WTC11 (cell line): ENCODE measurements around the gene AGBL1. TPM values are rescaled to one million over a fixed set of nuclear protein-coding genes. Genes with fewer than 3 reads are reported as not detected.

Experiments
- ATAC-seq: fragments of 200-7000 bp; cut with Tn5 transposase; 2 replicates; pipeline ENCODE4 v1.10.0; 2021; ENCODE audit warnings: mild to moderate bottlenecking, moderate library complexity
- CTCF ChIA-PET: fragments of 300-600 bp; sonication (Branson Sonifier 250); formaldehyde crosslinking; loops from one replicate; lab custom pipeline; 2021; ENCODE audit warnings: antibody characterized with exemption; lab: Charles Lee
- POLR2A ChIA-PET: fragments of 350-600 bp; sonication (Branson Sonifier 250); formaldehyde crosslinking; loops from one replicate; lab custom pipeline; 2021; ENCODE audit warnings: antibody characterized with exemption; lab: Charles Lee
- DNase-seq: peaks from one replicate; pipeline ENCODE4 v3.0.0; 2021; ENCODE audit warnings: low spot score
- H3K27ac Mint-ChIP-seq: 2 replicates; pipeline ENCODE4 v1.8.0; 2021; ENCODE audit warnings: mixed read lengths
- H3K27me3 Mint-ChIP-seq: 2 replicates; pipeline ENCODE4 v1.8.0; 2021; ENCODE audit warnings: low read depth, mild to moderate bottlenecking, moderate library complexity, mixed read lengths
- H3K36me3 Mint-ChIP-seq: 2 replicates; pipeline ENCODE4 v1.8.0; 2021; ENCODE audit warnings: mixed read lengths
- H3K4me1 Mint-ChIP-seq: 2 replicates; pipeline ENCODE4 v1.8.0; 2022; ENCODE audit warnings: mixed read lengths
- H3K4me3 Mint-ChIP-seq: 2 replicates; pipeline ENCODE4 v1.8.0; 2021; ENCODE audit warnings: mild to moderate bottlenecking, moderate library complexity, mixed read lengths
- H3K9me3 Mint-ChIP-seq: 2 replicates; pipeline ENCODE4 v1.8.0; 2021; ENCODE audit warnings: mixed read lengths
- CTCF ChIP-seq: fragments of 200-600 bp; IDR thresholded peaks from 2 replicates; pipeline ENCODE4 v1.8.0; 2022; ENCODE audit warnings: antibody characterized with exemption
- E2F4 ChIP-seq: sonication (generic); formaldehyde crosslinking; IDR thresholded peaks from 2 replicates; pipeline ENCODE4 v1.8.1; 2022; ENCODE audit warnings: low read depth, mild to moderate bottlenecking, moderate library complexity, missing genetic modification reagents, borderline replicate concordance
- E2F5 ChIP-seq: sonication (generic); formaldehyde crosslinking; IDR thresholded peaks from 2 replicates; pipeline ENCODE4 v1.8.1; 2022; ENCODE audit warnings: mild to moderate bottlenecking, moderate library complexity, missing genetic modification reagents
- ELF4 ChIP-seq: sonication (generic); formaldehyde crosslinking; IDR thresholded peaks from 2 replicates; pipeline ENCODE4 v1.8.1; 2022; ENCODE audit warnings: low read depth, mild to moderate bottlenecking, moderate library complexity, missing genetic modification reagents
- GTF2I ChIP-seq: fragments of 250-450 bp; sonication (Bioruptor Pico); conservative IDR thresholded peaks from 2 replicates; pipeline ENCODE4 v1.4.0; 2021; ENCODE audit warnings: mild to moderate bottlenecking
- MLX ChIP-seq: sonication (generic); formaldehyde crosslinking; IDR thresholded peaks from 2 replicates; pipeline ENCODE4 v1.8.1; 2023; ENCODE audit warnings: mild to moderate bottlenecking, missing genetic modification reagents, moderate library complexity
- OVOL2 ChIP-seq: fragments of 250-450 bp; sonication (Bioruptor Pico); IDR thresholded peaks from 2 replicates; pipeline ENCODE4 v1.9.0; 2021; ENCODE audit warnings: mild to moderate bottlenecking, borderline replicate concordance
- SMAD4 ChIP-seq: sonication (generic); formaldehyde crosslinking; IDR thresholded peaks from 2 replicates; pipeline ENCODE4 v1.8.0; 2022; ENCODE audit warnings: mild to moderate bottlenecking, missing genetic modification reagents
- ZNF121 ChIP-seq: sonication (generic); formaldehyde crosslinking; IDR thresholded peaks from 2 replicates; pipeline ENCODE4 v1.8.0; 2023; ENCODE audit warnings: missing genetic modification reagents
- ZNF263 ChIP-seq: sonication (generic); formaldehyde crosslinking; IDR thresholded peaks from 2 replicates; pipeline ENCODE4 v1.8.1; 2022; ENCODE audit warnings: low read depth, mild to moderate bottlenecking, moderate library complexity, missing genetic modification reagents
- total RNA-seq: library from RNA; stranded (reverse); gene quantifications from 3 replicates; pipeline ENCODE4 v1.2.3, GENCODE V29; 2021
- TF ChIP-seq, protein P1 (sequence below): sonication (generic); formaldehyde crosslinking; IDR thresholded peaks from 2 replicates; pipeline ENCODE4 v1.8.0; 2023; ENCODE audit warnings: missing genetic modification reagents
- TF ChIP-seq, protein P2 (sequence below): sonication (generic); formaldehyde crosslinking; IDR thresholded peaks from 2 replicates; pipeline ENCODE4 v1.8.1; 2023; ENCODE audit warnings: mild to moderate bottlenecking, missing genetic modification reagents
- TF ChIP-seq, protein P3 (sequence below): fragments of 250-450 bp; sonication (Bioruptor Pico); IDR thresholded peaks from 2 replicates; pipeline ENCODE4 v1.9.0; 2021; ENCODE audit warnings: moderate library complexity, mild to moderate bottlenecking, inconsistent platforms, borderline replicate concordance

Gene AGBL1
- total RNA-seq, 1 experiment from 2014 or later, result not detected

- ChIA-PET CTCF (interaction anchor here (0.8 to 1.4 kb wide), 9 partner anchors 12 to 1331 kb away, joined by 3 to 4 read pairs (median 3); no protein-coding TSS in a partner anchor), POLR2A (no interaction called here)
- H3K4me1 Mint-ChIP-seq, result peaks cover 21% of the 10 kb centered on the region
These were observed 836.2 kb downstream of the AGBL1 start for GRCh38 chr15:86915811-86916331.

DNA sequence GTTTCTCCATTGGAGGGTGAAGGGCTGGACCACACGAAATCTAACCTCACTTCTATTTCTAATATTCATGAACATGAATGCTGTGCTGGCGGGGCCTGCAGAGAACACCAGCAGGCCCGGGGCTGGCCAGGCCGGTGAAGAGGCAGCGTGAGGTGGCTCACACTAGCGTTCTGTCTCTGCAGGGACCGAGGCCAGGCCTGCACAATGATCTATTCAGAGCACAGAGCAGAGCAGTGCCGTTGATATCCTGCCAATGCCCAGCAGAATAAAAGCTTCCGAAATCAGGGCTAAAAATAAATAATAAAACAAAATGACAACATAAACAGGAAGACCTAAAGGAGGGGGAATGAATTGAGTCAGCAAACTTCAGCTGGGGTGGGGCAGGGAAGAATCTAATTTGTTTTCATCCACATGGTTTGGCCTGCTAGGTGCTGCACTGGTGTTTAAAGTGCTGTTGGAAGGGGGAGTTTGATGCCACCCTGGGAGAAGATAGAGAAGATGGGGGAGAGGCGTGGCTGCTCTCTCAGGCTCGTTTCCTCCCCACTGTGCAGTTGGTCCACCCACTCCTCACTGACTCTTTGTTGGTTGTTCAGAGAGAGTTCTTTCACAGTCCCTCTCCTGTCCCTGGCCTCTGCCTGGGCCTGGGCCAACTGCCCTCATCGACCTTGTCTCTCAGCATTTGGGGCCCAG lies 837.1 kb downstream of the AGBL1 start:
- ATAC-seq, result peak; percentile 29
- no peak overlapping the region for H3K27ac Mint-ChIP-seq
- no peaks in the 10 kb centered on the region for H3K36me3 Mint-ChIP-seq
- no peak for DNase-seq
- no peak for TF ChIP-seq ZNF263 (CRISPR knock-in tag)
- TF ChIP-seq E2F4 (CRISPR knock-in tag), result no peak
- TF ChIP-seq, protein P1, sequence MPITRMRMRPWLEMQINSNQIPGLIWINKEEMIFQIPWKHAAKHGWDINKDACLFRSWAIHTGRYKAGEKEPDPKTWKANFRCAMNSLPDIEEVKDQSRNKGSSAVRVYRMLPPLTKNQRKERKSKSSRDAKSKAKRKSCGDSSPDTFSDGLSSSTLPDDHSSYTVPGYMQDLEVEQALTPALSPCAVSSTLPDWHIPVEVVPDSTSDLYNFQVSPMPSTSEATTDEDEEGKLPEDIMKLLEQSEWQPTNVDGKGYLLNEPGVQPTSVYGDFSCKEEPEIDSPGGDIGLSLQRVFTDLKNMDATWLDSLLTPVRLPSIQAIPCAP (CRISPR knock-in tag), result no peak
- no peak for TF ChIP-seq SMAD4
- TF ChIP-seq GTF2I, result no peak
- TF ChIP-seq, protein P2, sequence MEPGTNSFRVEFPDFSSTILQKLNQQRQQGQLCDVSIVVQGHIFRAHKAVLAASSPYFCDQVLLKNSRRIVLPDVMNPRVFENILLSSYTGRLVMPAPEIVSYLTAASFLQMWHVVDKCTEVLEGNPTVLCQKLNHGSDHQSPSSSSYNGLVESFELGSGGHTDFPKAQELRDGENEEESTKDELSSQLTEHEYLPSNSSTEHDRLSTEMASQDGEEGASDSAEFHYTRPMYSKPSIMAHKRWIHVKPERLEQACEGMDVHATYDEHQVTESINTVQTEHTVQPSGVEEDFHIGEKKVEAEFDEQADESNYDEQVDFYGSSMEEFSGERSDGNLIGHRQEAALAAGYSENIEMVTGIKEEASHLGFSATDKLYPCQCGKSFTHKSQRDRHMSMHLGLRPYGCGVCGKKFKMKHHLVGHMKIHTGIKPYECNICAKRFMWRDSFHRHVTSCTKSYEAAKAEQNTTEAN (CRISPR knock-in tag), result no peak
- TF ChIP-seq ZNF121 (CRISPR knock-in tag), result no peak
- TF ChIP-seq MLX (CRISPR knock-in tag), result no peak
- no peaks in the 10 kb centered on the region for H3K27me3 Mint-ChIP-seq
- no peak overlapping the region for H3K4me3 Mint-ChIP-seq
- ChIA-PET POLR2A (no interaction called here), CTCF (interaction anchor here (0.8 to 1.4 kb wide), 5 partner anchors 292 to 1330 kb away, joined by 3 to 4 read pairs (median 3); no protein-coding TSS in a partner anchor)
- no peaks in the 10 kb centered on the region for H3K9me3 Mint-ChIP-seq
- H3K4me1 Mint-ChIP-seq, result peaks cover 21% of the 10 kb centered on the region

More at GRCh38 chr15:86915811-86916331, 836.2 kb downstream of the AGBL1 start:
- no peak overlapping the region for H3K4me3 Mint-ChIP-seq
- H3K9me3 Mint-ChIP-seq, result no peaks in the 10 kb centered on the region
- DNase-seq (peak; percentile 36), ATAC-seq (peak; percentile 77)
- 0 out of 2 replicates have a peak, but pooled peaks have one; percentile 26 for TF ChIP-seq CTCF
- no peak for TF ChIP-seq OVOL2 (CRISPR knock-in tag)
- H3K27ac Mint-ChIP-seq, result no peak overlapping the region
- no peaks in the 10 kb centered on the region for H3K36me3 Mint-ChIP-seq
- H3K27me3 Mint-ChIP-seq, result no peaks in the 10 kb centered on the region

- POLR2A ChIA-PET, result no interaction called here
- Mint-ChIP-seq H3K4me1 (peaks cover 16% of the 10 kb centered on the region), H3K4me3 (no peak overlapping the region)
- CTCF ChIA-PET, result no interaction called here
- TF ChIP-seq E2F5 (CRISPR knock-in tag) (no peak), ELF4 (CRISPR knock-in tag) (no peak)
- TF ChIP-seq, protein P3, sequence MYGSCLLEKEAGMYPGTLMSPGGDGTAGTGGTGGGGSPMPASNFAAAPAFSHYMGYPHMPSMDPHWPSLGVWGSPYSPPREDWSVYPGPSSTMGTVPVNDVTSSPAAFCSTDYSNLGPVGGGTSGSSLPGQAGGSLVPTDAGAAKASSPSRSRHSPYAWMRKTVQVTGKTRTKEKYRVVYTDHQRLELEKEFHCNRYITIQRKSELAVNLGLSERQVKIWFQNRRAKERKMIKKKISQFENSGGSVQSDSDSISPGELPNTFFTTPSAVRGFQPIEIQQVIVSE (CRISPR knock-in tag), result no peak
- TF ChIP-seq, all 79 proteins: peak for 0
- no peak for DNase-seq
- Mint-ChIP-seq H3K27me3 (no peaks in the 10 kb centered on the region), H3K27ac (no peak overlapping the region), H3K9me3 (no peaks in the 10 kb centered on the region), H3K36me3 (no peaks in the 10 kb centered on the region)
- ATAC-seq, result peak; percentile 10; the same call in 1 of the 2 replicates
These were observed 837.6 kb downstream of the AGBL1 start for GRCh38 chr15:86917361-86917671.
